ENCODE measurements around the gene ACKR2.

DNA sequence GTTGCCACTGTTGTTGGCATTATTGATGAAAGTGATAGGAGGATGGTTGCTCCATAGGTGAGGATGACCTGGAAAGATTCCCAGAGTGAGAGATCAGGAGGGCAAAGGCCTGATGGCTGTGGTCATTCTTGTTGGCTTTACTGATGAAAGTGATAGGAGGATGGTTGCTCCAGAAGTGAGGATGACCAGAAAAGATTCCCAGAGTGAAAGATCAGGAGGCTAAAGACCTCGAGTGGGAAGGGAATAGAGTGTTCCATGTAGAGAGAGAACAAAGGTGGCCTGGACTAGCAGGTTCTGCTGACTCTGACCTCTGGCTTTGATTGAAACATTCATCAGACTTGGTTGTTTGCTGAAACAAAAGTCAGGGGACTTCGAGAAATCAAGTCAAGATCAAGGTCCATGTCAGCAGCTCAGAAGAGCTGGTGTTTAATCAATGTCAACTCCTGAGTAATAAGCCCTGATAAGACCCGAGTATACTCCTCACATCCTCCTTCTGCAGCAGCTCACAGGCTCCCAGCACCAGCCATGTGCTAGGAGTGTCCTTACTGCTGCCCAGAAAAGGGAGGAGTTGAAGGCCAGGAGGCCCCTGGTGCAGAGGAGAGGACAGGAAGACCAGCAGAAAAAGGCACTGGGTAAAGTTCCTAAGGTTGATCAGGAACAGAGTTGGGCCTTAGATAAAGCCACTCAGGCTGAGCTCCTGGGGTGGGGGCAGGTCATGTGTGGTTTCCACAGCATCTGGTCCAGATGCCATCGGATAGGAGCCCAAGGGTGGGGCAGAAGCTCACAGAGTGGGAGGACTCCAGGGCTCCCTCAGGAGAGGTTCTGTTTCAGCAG, 46.5 kb downstream of the ACKR2 start:
- TF ChIP-seq POLR2A (IDR thresholded peaks at IDR 0.05), result no peak
- TF ChIP-seq, protein P1, sequence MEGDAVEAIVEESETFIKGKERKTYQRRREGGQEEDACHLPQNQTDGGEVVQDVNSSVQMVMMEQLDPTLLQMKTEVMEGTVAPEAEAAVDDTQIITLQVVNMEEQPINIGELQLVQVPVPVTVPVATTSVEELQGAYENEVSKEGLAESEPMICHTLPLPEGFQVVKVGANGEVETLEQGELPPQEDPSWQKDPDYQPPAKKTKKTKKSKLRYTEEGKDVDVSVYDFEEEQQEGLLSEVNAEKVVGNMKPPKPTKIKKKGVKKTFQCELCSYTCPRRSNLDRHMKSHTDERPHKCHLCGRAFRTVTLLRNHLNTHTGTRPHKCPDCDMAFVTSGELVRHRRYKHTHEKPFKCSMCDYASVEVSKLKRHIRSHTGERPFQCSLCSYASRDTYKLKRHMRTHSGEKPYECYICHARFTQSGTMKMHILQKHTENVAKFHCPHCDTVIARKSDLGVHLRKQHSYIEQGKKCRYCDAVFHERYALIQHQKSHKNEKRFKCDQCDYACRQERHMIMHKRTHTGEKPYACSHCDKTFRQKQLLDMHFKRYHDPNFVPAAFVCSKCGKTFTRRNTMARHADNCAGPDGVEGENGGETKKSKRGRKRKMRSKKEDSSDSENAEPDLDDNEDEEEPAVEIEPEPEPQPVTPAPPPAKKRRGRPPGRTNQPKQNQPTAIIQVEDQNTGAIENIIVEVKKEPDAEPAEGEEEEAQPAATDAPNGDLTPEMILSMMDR (IDR thresholded peaks at IDR 0.05), result no peak
